ENCODE data around the gene OR4N2. TPM values are rescaled to one million over a fixed set of nuclear protein-coding genes. Genes with fewer than 3 reads are reported as not detected.
"Not testable (repeated sequence)": the region's sequence is repeated elsewhere in the genome, so short reads cannot be mapped to it uniquely, and the experiment has no call there.

OR4N2 gene
- total and polyA plus RNA-seq, 9 donors: not detected

- 61 to 72% (median 71%) methylated on average over 1 of the region's 1 CpG for WGBS, 3 donors
- Histone ChIP-seq H3K9me3 (no peaks in the 10 kb centered on the region), H3K4me3 (no peak overlapping the region), H3K27me3 (no peaks in the 10 kb centered on the region), H3K36me3 (no peaks in the 10 kb centered on the region), H3K4me1 (ENCODE audit: insufficient read depth) (no peaks in the 10 kb centered on the region), H3K27ac (no peak overlapping the region)
- DNase-seq: no peak
- intact Hi-C loops (cut with DNase I): no loop called here
- TF ChIP-seq POLR2A (IDR thresholded peaks at IDR 0.05) (no peak), CTCF (IDR thresholded peaks at IDR 0.05) (no peak), EP300 (IDR thresholded peaks at IDR 0.05) (no peak)
Observed at GRCh38 chr14:19775587-19775986, 28.0 kb upstream of the OR4N2 start.

- H3K36me3 ChIP-seq; DNase-seq; H3K9me3 ChIP-seq; H3K27me3 ChIP-seq; intact Hi-C loops (cut with DNase I); H3K4me3 ChIP-seq; H3K27ac ChIP-seq; H3K4me1 ChIP-seq (ENCODE audit: insufficient read depth): not testable (repeated sequence)
- 75 to 82% (median 79%) methylated on average over 16 of the region's 16 CpGs for WGBS, 3 donors
Observed at GRCh38 chr14:19785848-19786247, 17.7 kb upstream of the OR4N2 start.

GRCh38 chr14:19787318-19787717 is 16.3 kb upstream of the OR4N2 start:
- H3K4me1 ChIP-seq (ENCODE audit: insufficient read depth); H3K4me3 ChIP-seq; H3K9me3 ChIP-seq; H3K27ac ChIP-seq; H3K36me3 ChIP-seq; DNase-seq; H3K27me3 ChIP-seq; intact Hi-C loops (cut with DNase I): not testable (repeated sequence)
- WGBS, 3 donors: 66 to 76% (median 70%) methylated on average over 6 of the region's 6 CpGs

GRCh38 chr14:19788150-19788549 is 15.4 kb upstream of the OR4N2 start:
- H3K27ac ChIP-seq; H3K27me3 ChIP-seq; H3K9me3 ChIP-seq; H3K4me1 ChIP-seq (ENCODE audit: insufficient read depth); intact Hi-C loops (cut with DNase I); H3K4me3 ChIP-seq; DNase-seq; H3K36me3 ChIP-seq: not testable (repeated sequence)
- WGBS, 3 donors: 60 to 71% (median 60%) methylated on average over 7 of the region's 7 CpGs

- H3K4me3 ChIP-seq; intact Hi-C loops (cut with DNase I); H3K27ac ChIP-seq; H3K27me3 ChIP-seq; H3K4me1 ChIP-seq (ENCODE audit: insufficient read depth); H3K9me3 ChIP-seq; DNase-seq; H3K36me3 ChIP-seq: not testable (repeated sequence)
- 63 to 68% (median 65%) methylated on average over 10 of the region's 10 CpGs for WGBS, 3 donors
Observed at GRCh38 chr14:19796520-19797108, 7.0 kb upstream of the OR4N2 start.

- Histone ChIP-seq H3K27me3 (no peaks in the 10 kb centered on the region), H3K36me3 (no peaks in the 10 kb centered on the region), H3K4me1 (ENCODE audit: insufficient read depth) (no peaks in the 10 kb centered on the region), H3K9me3 (no peaks in the 10 kb centered on the region), H3K27ac (no peak overlapping the region), H3K4me3 (no peak overlapping the region)
- WGBS, 3 donors: 76 to 87% (median 81%) methylated on average over 5 of the region's 5 CpGs
- TF ChIP-seq POLR2A (IDR thresholded peaks at IDR 0.05) (no peak), CTCF (IDR thresholded peaks at IDR 0.05) (no peak), EP300 (IDR thresholded peaks at IDR 0.05) (no peak)
- intact Hi-C loops (cut with DNase I): no loop called here
- no peak for DNase-seq
Observed at GRCh38 chr14:19799880-19800279, 3.7 kb upstream of the OR4N2 start.

All from ovary (tissue), 9 donors.